Measurements from ENCODE around the gene ING1. TPM values are rescaled to one million over a fixed set of nuclear protein-coding genes. Genes with fewer than 3 reads are reported as not detected.

The ING1 gene
- total and polyA plus RNA-seq, 2 of the 4 experiments (the other 2 are of a cell fraction), result 9.1 to 13.5 TPM

GRCh38 chr13:110702089-110702488, 11.4 kb upstream of the ING1 start:
- peaks cover 32% of the 10 kb centered on the region for H3K36me3 ChIP-seq (ENCODE audit: control insufficient read depth, insufficient read depth, low read length)
- H3K14ac ChIP-seq (replicated peaks; ENCODE audit: low read depth, low read length), result no peak overlapping the region
- H3K4ac ChIP-seq (ENCODE audit: low read depth, low read length), result no peak overlapping the region
- no peaks in the 10 kb centered on the region for H3K9me3 ChIP-seq (ENCODE audit: control insufficient read depth, insufficient read depth, low read length)
- H3K9ac ChIP-seq (ENCODE audit: low read depth, low read length), result no peak overlapping the region
- POLR2A ChIA-PET (ENCODE audit: unreplicated experiment), result interaction anchor here (0.9 kb wide), 1 partner anchor 10 kb away, joined by 3 read pairs; no protein-coding TSS in a partner anchor
- CTCF ChIA-PET, result no interaction called here
- dilution Hi-C loops (cut with HindIII; ENCODE audit: low sequenced_read_pairs, unreplicated experiment), result no loop called here
- H3K9me1 ChIP-seq (ENCODE audit: insufficient read depth, low read length), result peaks cover 18% of the 10 kb centered on the region
- WGBS, 2 experiments (ENCODE audit: extremely low coverage in 2 of 2, insufficient read length in 1 of 2), result no CpG with 5 or more reads among the region's 3 CpGs
- no peak overlapping the region for H4K5ac ChIP-seq (ENCODE audit: low read depth, low read length)
- in situ Hi-C loops (cut with MboI; ENCODE audit: low sequenced_read_pairs), result no loop called here
- H3K18ac ChIP-seq (ENCODE audit: low read depth, low read length), result no peak overlapping the region
- no peak overlapping the region for H2AFZ ChIP-seq (replicated peaks; ENCODE audit: low read length, poor library complexity)
- no peak overlapping the region for H3K27ac ChIP-seq (ENCODE audit: insufficient read depth, low read length)
- no peak overlapping the region for H3K23ac ChIP-seq (ENCODE audit: low read depth, low read length)
- H3K27me3 ChIP-seq (ENCODE audit: control insufficient read depth, insufficient read depth, low read length), result no peaks in the 10 kb centered on the region
- H4K20me1 ChIP-seq (ENCODE audit: insufficient read depth, low read length), result peaks cover 13% of the 10 kb centered on the region
- H4K91ac ChIP-seq (ENCODE audit: insufficient read depth, low read depth, low read length), result no peak overlapping the region
- H2AK9ac ChIP-seq (replicated peaks; ENCODE audit: low read depth, low read length, poor library complexity), result no peak overlapping the region
- no peak overlapping the region for H2BK20ac ChIP-seq (ENCODE audit: low read depth, low read length)
- no TSS peak for BruUV-seq (replicated peaks)
- ATAC-seq (ENCODE audit: low read depth) (no peak), DNase-seq (no peak)
- H3K4me2 ChIP-seq (ENCODE audit: low read depth, low read length), result peak overlapping the region; percentile 51; the same call in 1 of the 2 replicates
- H3K4me1 ChIP-seq (ENCODE audit: control insufficient read depth, insufficient read depth, low read length), result peaks cover 17% of the 10 kb centered on the region
- H3K4me3 ChIP-seq (ENCODE audit: insufficient read depth, low read depth, low read length), result no peak overlapping the region
- H4K8ac ChIP-seq (ENCODE audit: low read depth in 2 of 2, low read length in 2 of 2), result no peak overlapping the region
- intact Hi-C loops (cut with micrococcal nuclease), result no loop called here
- TF ChIP-seq FOS (IDR thresholded peaks at IDR 0.05; ENCODE audit: low read depth, low read length) (no peak), USF2 (IDR thresholded peaks at IDR 0.05; ENCODE audit: low read depth, low read length) (no peak), CTCF (conservative IDR thresholded peaks at IDR 0.05; ENCODE audit: low read depth, low read length) (no peak), CEBPB (IDR thresholded peaks at IDR 0.05; ENCODE audit: low read depth, low read length) (no peak), MXI1 (IDR thresholded peaks at IDR 0.05; ENCODE audit: borderline replicate concordance, low read depth, low read length) (no peak), ELK1 (IDR thresholded peaks at IDR 0.05; ENCODE audit: borderline replicate concordance, low read depth, low read length) (no peak), BHLHE40 (IDR thresholded peaks at IDR 0.05; ENCODE audit: low read depth, low read length) (no peak)
- no peak overlapping the region for H2AK5ac ChIP-seq (ENCODE audit: low read depth, low read length)
- no peak overlapping the region for H2BK15ac ChIP-seq (ENCODE audit: low read depth, low read length)
- H2BK120ac ChIP-seq (ENCODE audit: low read depth, low read length), result no peak overlapping the region
- no peak overlapping the region for H2BK5ac ChIP-seq (ENCODE audit: low read depth, low read length, poor library complexity, severe bottlenecking)
- H3K56ac ChIP-seq (ENCODE audit: extremely low read depth, insufficient read depth, low read length), result no peak overlapping the region
- peaks cover 54 to 86% of the 10 kb centered on the region in 2 experiments for H3K79me1 ChIP-seq (ENCODE audit: low read depth in 1 of 2, low read length in 2 of 2)

All from IMR-90 (cell line).